ENCODE data around the gene ETV7. TPM values are rescaled to one million over a fixed set of nuclear protein-coding genes. Genes with fewer than 3 reads are reported as not detected.
A peak's percentile ranks its signal among the peaks of the same experiment; 100 is the strongest.

ETV7 gene
- total and polyA plus RNA-seq, 7 donors, result 0.36 to 11.6 (median 2.9) TPM; not detected in 1

DNA sequence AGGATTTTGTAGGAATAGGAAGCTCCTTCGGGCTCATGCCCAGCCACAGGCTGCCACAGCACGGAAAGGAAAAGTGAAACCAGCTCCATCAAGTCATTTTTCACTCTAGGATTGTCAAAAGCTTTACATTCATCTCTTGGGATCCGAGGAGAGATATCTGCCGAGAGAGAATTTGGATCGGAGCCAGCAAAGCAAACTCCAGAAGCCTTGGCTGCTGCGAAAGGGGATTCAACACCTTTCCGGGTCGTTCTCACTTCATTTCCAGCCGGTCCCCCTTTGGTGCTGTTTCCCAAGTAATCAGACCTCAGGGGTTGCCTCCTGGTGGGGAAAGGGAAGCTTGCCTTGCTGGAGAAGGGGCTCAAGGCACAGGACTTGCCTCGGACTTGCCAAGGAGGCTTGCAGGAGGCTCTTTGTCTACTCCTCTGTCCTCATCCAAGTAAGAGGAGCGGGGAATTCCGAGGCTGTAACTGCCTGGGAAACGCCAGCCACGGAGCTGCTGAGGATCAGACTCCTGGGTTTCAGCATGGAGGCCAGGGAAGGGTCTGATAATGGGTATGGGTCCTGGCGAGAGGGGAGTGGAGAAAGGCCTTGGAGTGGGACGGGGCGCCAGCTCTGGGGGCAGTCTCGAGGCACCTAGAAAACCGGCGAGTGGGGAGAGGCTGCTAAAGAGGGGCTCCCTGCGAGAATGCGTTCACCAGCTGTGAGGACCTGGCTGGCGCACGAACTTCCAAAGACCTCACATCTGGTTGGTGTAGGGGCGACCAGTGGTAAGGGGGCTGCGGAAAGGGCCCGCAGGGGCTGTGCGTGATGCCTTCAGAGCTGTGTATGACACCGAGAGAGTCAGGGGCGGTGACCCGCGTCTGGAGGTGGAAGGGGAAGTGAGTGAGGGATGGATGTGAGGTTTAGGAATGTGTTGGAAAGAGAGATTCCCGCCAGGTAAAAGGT lies 702 bp downstream of the ETV7 start:
- Histone ChIP-seq H3K27ac (peak overlapping the region; percentile 15 to 55 (median 40)), H3K4me3 (peak overlapping the region; percentile 56 to 68 (median 60)), H3K27me3 (no peaks in the 10 kb centered on the region), H3K4me1 (peaks cover 0 to 23% (median 11%) of the 10 kb centered on the region in 4 donors), H3K9me3 (no peaks in the 10 kb centered on the region), H3K36me3 (no peaks in the 10 kb centered on the region)
- peak; percentile 66 for DNase-seq
- intact Hi-C loops (cut with DNase I), result no loop called here
- 1 to 2% methylated on average over 33 of the region's 33 CpGs for WGBS, 2 donors
- TF ChIP-seq POLR2AphosphoS5 (IDR thresholded peaks at IDR 0.05) (no peak), EP300 (IDR thresholded peaks at IDR 0.05) (no peak), POLR2A (IDR thresholded peaks at IDR 0.05) (no peak), CTCF (IDR thresholded peaks at IDR 0.05) (no peak)

GRCh38 chr6:36384095-36384494 lies 3.4 kb downstream of the ETV7 start:
- H3K4me3 ChIP-seq, result no peak overlapping the region
- H3K36me3 ChIP-seq, result no peaks in the 10 kb centered on the region
- peak; percentile 14 for DNase-seq
- H3K9me3 ChIP-seq, result no peaks in the 10 kb centered on the region
- TF ChIP-seq CTCF (IDR thresholded peaks at IDR 0.05) (no peak), EP300 (IDR thresholded peaks at IDR 0.05) (no peak), POLR2AphosphoS5 (IDR thresholded peaks at IDR 0.05) (no peak), POLR2A (IDR thresholded peaks at IDR 0.05) (no peak)
- no peaks in the 10 kb centered on the region for H3K27me3 ChIP-seq
- 81 to 88% methylated on average over 2 of the region's 2 CpGs for WGBS, 2 donors
- intact Hi-C loops (cut with DNase I), result no loop called here
- H3K4me1 ChIP-seq, result peaks cover 0 to 23% (median 11%) of the 10 kb centered on the region in 4 donors
- H3K27ac ChIP-seq, result no peak overlapping the region

GRCh38 chr6:36383606-36384005 lies 3.9 kb downstream of the ETV7 start:
- no peak overlapping the region for H3K27ac ChIP-seq
- H3K27me3 ChIP-seq, result no peaks in the 10 kb centered on the region
- 82 to 84% methylated on average over 2 of the region's 2 CpGs for WGBS, 2 donors
- H3K9me3 ChIP-seq, result no peaks in the 10 kb centered on the region
- H3K4me3 ChIP-seq, result no peak overlapping the region
- TF ChIP-seq POLR2AphosphoS5 (IDR thresholded peaks at IDR 0.05) (no peak), EP300 (IDR thresholded peaks at IDR 0.05) (no peak)
- intact Hi-C loops (cut with DNase I), result no loop called here
- peaks cover 0 to 23% (median 11%) of the 10 kb centered on the region in 4 donors for H3K4me1 ChIP-seq
- no peaks in the 10 kb centered on the region for H3K36me3 ChIP-seq
- peak; percentile 34 for DNase-seq

GRCh38 chr6:36382976-36383375 lies 4.5 kb downstream of the ETV7 start:
- no peaks in the 10 kb centered on the region for H3K9me3 ChIP-seq
- H3K27ac ChIP-seq, result no peak overlapping the region
- DNase-seq, result peak; percentile 11
- 71 to 77% methylated on average over 4 of the region's 4 CpGs for WGBS, 2 donors
- no peak overlapping the region for H3K4me3 ChIP-seq
- H3K27me3 ChIP-seq, result no peaks in the 10 kb centered on the region
- H3K36me3 ChIP-seq, result no peaks in the 10 kb centered on the region
- intact Hi-C loops (cut with DNase I), result no loop called here
- peaks cover 0 to 20% (median 9%) of the 10 kb centered on the region in 4 donors for H3K4me1 ChIP-seq
- TF ChIP-seq POLR2AphosphoS5 (IDR thresholded peaks at IDR 0.05) (no peak), EP300 (IDR thresholded peaks at IDR 0.05) (no peak), POLR2A (IDR thresholded peaks at IDR 0.05) (no peak), CTCF (IDR thresholded peaks at IDR 0.05) (no peak)

All from sigmoid colon (tissue), 7 donors.